GOT3 (cell line): ENCODE measurements around the gene IL17F.
"Not testable (repeated sequence)": the region's sequence is repeated elsewhere in the genome, so short reads cannot be mapped to it uniquely, and the experiment has no call there.

ENCODE experiments used
- DNase-seq: peaks from one replicate; lab custom pipeline; 2025; ENCODE audit warnings: mixed read lengths; lab: John Stamatoyannopoulos, UW

The IL17F gene

GRCh38 chr6:52245425-52245824 is 1.1 kb upstream of the IL17F start:
- DNase-seq: no peak

- DNase-seq: no peak
These were observed 912 bp downstream of the IL17F start for GRCh38 chr6:52243282-52243893.

DNA sequence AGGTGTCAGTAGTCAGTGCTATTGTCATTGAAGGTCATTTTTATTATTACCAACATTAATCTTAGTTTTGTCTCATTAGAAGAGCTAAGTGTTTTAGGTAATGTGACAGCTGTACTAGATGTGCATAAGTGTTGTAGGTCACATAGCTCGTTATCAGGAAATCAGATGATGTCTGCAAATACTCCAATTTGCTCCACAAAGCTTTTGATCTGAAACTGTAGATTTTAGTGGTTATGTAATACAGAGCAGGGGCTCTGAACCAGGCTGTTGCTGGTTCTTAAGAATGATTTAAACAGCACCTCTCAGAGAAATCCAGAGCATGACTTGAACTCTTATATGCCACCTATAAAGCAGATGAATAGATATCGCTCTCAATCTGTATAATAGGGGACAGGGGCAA is 2.5 kb downstream of the IL17F start:
- no peak for DNase-seq

DNA sequence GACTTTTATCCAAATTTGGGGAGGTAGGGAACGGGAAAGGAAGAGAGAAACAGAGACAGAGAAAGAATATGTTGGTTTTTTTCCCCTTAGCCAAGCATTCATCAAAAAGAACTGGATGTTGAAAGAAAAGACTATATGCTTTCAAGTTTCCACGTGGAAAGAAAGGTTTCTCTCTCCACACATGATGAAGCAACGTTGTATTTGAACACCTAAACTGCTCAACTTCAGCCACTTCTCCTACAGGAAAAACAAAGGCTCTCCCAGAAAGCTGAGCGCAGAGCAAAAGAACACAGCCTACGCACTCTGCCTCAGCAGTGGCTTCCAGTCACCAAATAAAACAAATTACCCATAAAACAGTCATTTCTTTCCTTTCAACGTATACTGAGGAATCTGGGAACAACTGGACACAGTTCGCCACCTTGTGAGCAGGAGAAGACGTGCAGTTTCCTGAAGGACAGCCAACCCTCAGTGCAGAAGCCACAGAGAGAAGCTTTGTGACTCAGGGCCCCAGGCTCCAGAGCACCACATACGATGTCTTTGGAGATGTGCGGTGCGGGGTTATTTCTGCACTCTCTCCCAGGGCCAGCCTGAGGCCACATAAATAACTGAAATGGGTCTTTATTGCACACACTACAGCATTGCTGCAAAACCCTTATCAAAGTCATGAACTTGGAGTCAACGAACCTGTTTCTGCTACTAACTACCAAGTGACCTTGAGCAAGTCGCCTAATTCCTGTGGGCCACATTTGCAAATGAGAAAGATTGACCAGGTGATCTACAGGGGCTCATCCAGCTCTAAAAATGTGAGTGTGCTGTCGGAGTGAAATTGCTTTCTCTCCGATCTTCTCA is 10.1 kb downstream of the IL17F start:
- peak; percentile 16 for DNase-seq

GRCh38 chr6:52233005-52233404 is 11.3 kb downstream of the IL17F start:
- DNase-seq: no peak

GRCh38 chr6:52231406-52232127 is 12.7 kb downstream of the IL17F start:
- DNase-seq: no peak

- DNase-seq: no peak
These were observed 13.6 kb downstream of the IL17F start for GRCh38 chr6:52230685-52231084.

DNA sequence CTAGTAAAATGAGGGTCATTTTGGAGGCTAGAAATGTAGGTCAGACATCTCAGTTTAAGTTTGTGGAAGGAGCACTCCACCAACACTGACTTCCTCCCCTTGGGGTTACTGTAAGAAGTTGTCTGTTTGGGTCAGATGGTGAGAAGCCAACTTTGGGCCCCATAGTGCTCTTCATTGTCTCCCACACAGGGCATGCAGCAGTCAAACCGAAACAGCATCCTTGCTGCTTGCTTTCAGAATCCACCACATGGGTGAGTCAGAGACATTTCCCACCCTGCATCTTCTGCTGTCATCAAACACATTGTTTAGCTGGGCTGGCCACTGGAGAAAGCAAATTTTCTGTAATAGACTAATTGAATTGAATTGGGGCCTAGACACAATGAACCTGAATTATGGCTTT is 16.8 kb downstream of the IL17F start:
- DNase-seq: no peak

DNA sequence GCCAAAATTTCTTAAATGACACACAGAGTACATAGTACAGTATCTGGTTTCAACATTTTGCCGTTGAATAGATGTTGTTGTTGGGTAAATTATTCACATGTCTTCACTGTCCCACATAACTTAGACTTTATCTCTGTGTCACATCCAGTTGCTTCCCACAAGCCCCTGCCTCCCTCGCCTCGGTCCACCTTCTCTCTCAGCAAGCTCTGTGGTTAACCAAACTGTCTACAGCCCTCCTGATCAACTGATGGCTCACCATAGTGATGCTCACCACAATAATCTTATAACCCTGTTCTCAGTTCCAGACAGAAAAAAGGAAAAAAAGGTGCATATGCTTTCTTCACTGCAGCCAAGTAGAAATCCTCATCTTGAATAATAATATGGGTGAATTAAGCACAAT is 23.0 kb downstream of the IL17F start:
- DNase-seq: no peak

DNA sequence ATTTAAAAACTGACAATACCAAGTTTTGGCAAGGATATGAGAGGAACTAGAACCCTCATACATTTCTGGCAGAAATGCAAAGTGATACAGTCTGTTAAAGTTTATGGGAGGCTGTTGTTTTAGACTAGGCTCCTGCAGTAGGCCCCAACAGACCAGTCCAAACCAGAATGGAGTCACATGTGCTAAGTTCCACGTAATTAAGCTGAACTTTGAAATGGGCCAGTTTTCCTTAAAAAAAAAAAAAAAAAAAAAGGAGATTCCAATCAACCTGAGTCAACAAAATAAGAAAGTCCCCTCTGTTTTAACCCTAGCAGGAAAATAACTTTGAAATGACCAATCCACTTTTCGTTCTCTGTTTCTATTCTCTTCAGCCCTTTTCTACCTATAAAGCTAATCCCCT is 26.5 kb downstream of the IL17F start:
- no peak for DNase-seq

DNA sequence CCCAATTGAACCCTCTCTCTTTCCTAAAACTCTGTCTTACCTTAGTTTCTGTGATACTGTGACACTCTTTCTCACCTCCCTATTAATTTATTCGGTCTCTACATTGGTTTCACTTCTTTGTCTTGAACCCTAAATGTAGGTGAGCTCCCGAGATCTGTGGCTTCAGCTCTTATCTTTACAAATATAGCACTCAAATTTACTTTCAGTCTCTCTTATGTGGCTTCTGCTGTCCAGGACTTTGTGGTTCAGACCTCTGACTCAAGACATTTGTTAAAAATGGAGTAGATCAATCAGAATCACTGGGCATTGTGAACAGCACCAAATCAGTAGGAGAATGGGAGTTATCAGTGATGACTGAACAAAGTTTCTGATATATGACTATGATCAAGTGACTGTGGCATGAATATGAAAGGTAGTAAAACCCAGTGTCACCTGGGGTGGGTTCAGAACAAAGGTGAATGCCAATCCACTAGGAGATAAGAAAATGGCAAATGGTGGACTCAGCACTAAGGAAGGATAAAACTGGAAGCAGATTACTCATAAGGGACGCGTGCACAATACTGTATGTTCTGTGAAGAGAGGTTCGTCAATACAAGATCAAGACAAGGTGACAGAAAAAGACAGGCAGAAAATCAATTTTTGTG is 27.2 kb downstream of the IL17F start:
- no peak for DNase-seq

- no peak for DNase-seq
These were observed 28.5 kb downstream of the IL17F start for GRCh38 chr6:52215787-52216186.

DNA sequence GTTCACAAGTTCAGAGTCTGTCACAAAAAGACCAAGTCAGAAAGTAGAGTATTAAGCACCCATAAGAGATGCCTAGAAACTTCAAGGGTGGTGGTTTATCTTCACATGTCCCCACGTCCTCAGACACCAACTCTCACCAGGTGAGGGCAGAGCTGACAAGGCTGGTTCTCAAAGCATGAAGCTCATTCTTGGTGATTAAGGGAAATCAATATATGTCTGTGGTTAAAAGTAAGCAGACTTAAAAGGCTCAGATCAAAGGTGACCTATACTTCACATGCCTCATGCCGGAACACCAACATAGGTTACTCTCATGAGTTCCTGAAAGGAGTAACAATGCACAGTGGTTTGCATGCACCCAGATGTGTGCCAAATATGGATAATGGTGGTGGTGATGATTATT is 31.2 kb downstream of the IL17F start:
- no peak for DNase-seq

DNA sequence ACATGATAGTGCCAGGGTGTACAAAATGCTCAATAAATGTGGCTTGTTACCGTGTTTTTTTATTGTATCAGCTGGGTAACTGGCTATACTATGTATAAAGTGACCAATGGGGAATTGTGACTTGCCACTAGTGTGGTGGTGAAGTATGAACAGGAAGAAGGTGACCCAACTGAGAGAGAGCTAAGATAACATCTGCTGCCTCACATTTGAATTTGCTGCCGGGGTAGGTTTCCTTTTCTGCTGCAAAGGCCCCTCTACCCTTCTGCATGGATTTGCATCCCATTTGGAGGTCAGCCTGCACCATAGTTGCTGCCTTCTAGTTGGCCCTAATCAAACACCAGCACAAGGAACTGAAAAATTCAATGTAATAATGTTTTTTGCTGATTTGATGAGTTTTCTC is 34.1 kb downstream of the IL17F start:
- DNase-seq: no peak

DNA sequence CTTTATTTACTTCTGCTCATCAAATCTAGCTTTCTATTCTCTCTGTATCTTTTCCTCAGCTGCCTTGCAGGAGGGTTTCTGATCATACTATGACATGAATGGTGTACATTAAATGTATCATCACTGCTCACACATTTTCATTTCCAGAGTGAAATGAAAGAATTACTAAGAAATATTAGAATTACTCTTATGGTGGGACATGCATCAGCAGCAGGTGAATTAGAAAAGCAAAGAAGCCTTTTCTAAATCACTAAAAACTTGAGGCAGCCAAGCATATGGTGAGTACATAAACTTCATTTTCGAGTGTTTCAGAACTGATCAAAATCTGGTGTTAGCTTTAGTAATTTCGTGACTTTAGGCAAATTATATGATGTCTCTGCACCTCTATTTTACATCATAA is 34.5 kb downstream of the IL17F start:
- no peak for DNase-seq

DNA sequence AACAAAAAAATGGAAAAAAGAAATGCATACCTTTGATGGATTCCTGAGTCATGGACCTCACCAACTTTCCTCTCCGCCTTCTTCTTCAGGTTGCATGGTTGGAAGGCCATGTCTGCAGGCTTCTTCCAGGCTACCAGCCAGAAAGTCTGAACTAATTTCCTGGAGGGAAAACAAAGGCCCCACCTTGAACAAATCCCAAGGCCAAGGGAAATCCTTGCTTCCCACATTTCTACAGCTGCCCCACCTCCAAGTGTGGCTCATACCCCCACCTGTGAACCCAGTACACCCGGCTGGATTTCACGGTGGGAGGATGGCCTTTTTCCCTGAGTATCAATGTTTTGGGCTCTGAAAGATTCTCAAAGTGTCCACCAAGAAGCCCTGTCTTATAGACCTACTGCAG is 35.7 kb downstream of the IL17F start:
- DNase-seq: no peak

DNA sequence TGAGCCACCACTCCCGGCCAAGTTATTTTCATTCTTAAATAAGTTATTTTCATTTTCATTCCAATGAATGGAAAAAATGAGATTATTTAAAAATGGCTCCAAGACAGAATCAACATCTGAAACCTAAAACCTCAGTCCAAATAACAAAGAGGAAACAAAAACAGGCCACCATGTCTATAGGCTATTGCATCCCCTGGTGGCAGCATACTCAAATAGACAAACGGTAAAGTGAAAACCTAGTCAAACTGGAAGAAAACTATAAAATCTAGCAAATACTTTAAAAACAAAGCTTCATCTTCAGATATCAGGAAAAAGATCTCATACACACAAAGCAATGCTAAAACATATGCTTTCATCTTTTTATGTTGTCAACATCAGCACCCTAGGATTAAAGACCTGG is 37.2 kb downstream of the IL17F start:
- no peak for DNase-seq

- DNase-seq: no peak
These were observed 42.8 kb downstream of the IL17F start for GRCh38 chr6:52201493-52201892.

DNA sequence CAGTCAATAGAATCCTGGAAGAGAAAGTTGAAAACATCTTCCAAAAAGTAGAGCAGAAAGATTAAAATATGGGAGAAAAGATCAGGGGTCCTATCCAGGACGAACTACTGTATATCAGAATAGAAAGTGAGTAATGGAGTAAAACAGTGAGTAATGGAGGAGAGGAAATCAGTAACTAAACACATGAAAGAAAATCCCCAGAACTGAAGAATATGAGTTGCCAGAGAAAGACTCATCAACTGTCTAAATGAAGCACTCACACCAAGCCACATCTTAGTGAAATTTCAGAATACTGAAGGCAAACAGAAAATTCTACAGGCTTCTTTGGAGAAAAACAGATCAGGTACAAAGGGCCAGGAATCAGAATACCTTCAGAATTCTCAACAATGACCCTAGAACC is 43.3 kb downstream of the IL17F start:
- no peak for DNase-seq

GRCh38 chr6:52200088-52200487 is 44.2 kb downstream of the IL17F start:
- DNase-seq: not testable (repeated sequence)

DNA sequence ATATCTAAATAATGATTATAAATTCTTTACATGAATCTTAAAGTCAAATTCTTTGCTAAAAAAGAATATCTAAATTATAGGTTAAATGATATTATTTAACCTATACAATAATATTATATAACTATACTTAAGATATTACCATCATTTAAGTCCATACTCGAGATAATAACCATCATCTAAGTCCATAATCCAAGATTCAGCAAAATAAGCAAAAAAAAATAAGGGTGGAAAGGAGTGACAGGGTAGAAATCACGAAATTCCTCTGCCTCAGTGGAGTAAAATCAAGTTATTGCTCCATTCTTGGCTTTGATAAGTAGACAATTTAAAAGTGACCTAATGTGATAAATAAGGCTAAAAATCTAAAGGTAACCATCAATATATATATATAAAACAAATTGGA is 48.4 kb downstream of the IL17F start:
- no peak for DNase-seq

DNA sequence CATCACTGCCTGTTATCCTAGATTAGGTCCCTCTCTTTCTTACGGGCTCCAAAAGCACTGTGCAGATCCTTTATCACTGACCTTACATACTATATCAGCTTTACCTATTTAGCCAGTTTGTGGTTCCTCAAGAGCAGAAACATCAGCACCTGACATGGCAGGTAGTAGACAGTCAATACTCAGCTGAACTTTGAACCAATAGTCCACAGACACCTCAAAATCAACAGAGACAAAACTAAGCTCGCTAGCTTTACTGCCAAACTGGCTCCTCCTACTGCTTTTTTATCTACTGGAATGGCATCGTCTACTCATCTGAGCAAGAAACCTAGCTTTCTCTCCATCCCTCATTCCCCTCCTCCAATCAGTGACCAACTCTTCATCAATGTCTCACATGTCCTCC is 52.5 kb downstream of the IL17F start:
- DNase-seq: no peak

DNA sequence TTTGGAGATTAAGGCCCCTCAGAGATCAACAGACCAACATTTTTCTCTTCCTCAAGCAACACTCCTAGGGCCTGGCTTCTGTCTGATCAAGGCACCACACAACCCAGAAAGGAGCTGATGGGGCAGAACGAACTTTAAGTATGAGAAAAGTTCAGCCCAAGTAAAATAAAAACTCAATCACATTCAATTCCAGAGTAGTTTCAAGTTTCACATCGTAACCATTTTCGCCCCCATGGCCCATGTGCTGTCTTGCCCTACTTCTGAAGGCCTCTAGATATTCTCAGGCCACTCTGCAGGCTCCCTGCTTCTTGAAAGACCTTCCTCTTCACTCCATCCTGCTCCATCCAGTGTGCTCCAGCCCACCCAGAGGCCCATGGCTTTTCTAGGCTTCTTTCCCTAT is 53.9 kb downstream of the IL17F start:
- DNase-seq: no peak
